H9 (cell line): ENCODE data around the gene WFS1. TPM values are rescaled to one million over a fixed set of nuclear protein-coding genes. Genes with fewer than 3 reads are reported as not detected.

Experiments
- DNase-seq: peaks from one replicate; pipeline ENCODE4 v3.0.0-alpha.2; 2017
- H2AFZ ChIP-seq: one replicate; pipeline ENCODE4 v1.6.1; 2013; ENCODE audit warnings: mild to moderate bottlenecking, low read length, control low read depth, moderate library complexity
- H2AK5ac ChIP-seq: 2 replicates; pipeline ENCODE4 v1.6.1; 2013; ENCODE audit warnings: low read length, control low read depth, mixed read lengths; ENCODE audit not compliant: insufficient read length
- H2BK120ac ChIP-seq: one replicate; pipeline ENCODE4 v1.6.1; 2013; ENCODE audit warnings: low read depth, mild to moderate bottlenecking, low read length, control low read depth, inconsistent platforms; ENCODE audit not compliant: poor library complexity, severe bottlenecking
- H2BK12ac ChIP-seq: 2 replicates; pipeline ENCODE4 v1.6.1; 2013; ENCODE audit warnings: low read length, control low read depth, mixed read lengths, low read depth; ENCODE audit not compliant: insufficient read length
- H2BK15ac ChIP-seq: 2 replicates; pipeline ENCODE4 v1.6.1; 2013; ENCODE audit warnings: low read depth, low read length, control low read depth
- H2BK20ac ChIP-seq: one replicate; pipeline ENCODE4 v1.6.1; 2013; ENCODE audit warnings: low read depth, mild to moderate bottlenecking, low read length, control low read depth, inconsistent platforms; ENCODE audit not compliant: poor library complexity, severe bottlenecking
- H2BK5ac ChIP-seq: 2 replicates; pipeline ENCODE4 v1.6.1; 2013; ENCODE audit warnings: low read length, control low read depth, mixed read lengths; ENCODE audit not compliant: insufficient read length
- H3K14ac ChIP-seq: 2 replicates; pipeline ENCODE4 v1.6.1; 2013; ENCODE audit warnings: low read length, control low read depth; ENCODE audit not compliant: insufficient read depth
- H3K18ac ChIP-seq: 2 replicates; pipeline ENCODE4 v1.6.1; 2013; ENCODE audit warnings: low read depth, mild to moderate bottlenecking, mixed read lengths, low read length, control low read depth; ENCODE audit not compliant: insufficient read length
- H3K23ac ChIP-seq: 2 replicates; pipeline ENCODE4 v1.6.1; 2013; ENCODE audit warnings: low read length, control low read depth, mixed read lengths, low read depth; ENCODE audit not compliant: insufficient read length
- H3K23me2 ChIP-seq: 2 replicates; pipeline ENCODE4 v1.6.1; 2013; ENCODE audit warnings: low read depth, mild to moderate bottlenecking, mixed read lengths, low read length, control low read depth; ENCODE audit not compliant: insufficient read length, poor library complexity, severe bottlenecking
- H3K27ac ChIP-seq: 2 replicates; pipeline ENCODE4 v1.5.1; 2013; ENCODE audit warnings: low read length, control low read depth, mixed read lengths, low read depth; ENCODE audit not compliant: insufficient read length
- H3K27me3 ChIP-seq: 2 replicates; pipeline ENCODE4 v1.6.1; 2013; ENCODE audit warnings: low read length, control low read depth, inconsistent platforms; ENCODE audit not compliant: insufficient read depth
- H3K4ac ChIP-seq: 2 replicates; pipeline ENCODE4 v1.6.1; 2013; ENCODE audit warnings: low read depth, mild to moderate bottlenecking, control low read depth, inconsistent platforms, low read length, moderate library complexity
- H3K4me1 ChIP-seq: 2 replicates; pipeline ENCODE4 v1.6.1; 2013; ENCODE audit warnings: low read length, control low read depth, inconsistent platforms; ENCODE audit not compliant: insufficient read depth
- H3K4me2 ChIP-seq: 2 replicates; pipeline ENCODE4 v1.6.1; 2013; ENCODE audit warnings: low read length, control low read depth, mixed read lengths; ENCODE audit not compliant: insufficient read length, insufficient read depth
- H3K56ac ChIP-seq: 2 replicates; pipeline ENCODE4 v1.6.1; 2013; ENCODE audit warnings: low read depth, mild to moderate bottlenecking, mixed read lengths, low read length, control low read depth; ENCODE audit not compliant: insufficient read length
- H3K79me1 ChIP-seq: 2 replicates; pipeline ENCODE4 v1.6.1; 2013; ENCODE audit warnings: low read depth, mild to moderate bottlenecking, moderate library complexity, low read length, control low read depth, inconsistent platforms; ENCODE audit not compliant: insufficient read depth, poor library complexity, severe bottlenecking
- H3K79me2 ChIP-seq: 2 replicates; pipeline ENCODE4 v1.6.1; 2013; ENCODE audit warnings: low read length, control low read depth, inconsistent platforms; ENCODE audit not compliant: insufficient read depth
- H3K9ac ChIP-seq: 2 replicates; pipeline ENCODE4 v1.6.1; 2013; ENCODE audit warnings: low read length, control low read depth, mixed read lengths; ENCODE audit not compliant: insufficient read length; ENCODE audit errors: extremely low read depth
- H3K9me3 ChIP-seq: one replicate; pipeline ENCODE4 v1.6.1; 2013; ENCODE audit warnings: low read depth, low read length, inconsistent platforms; ENCODE audit not compliant: control insufficient read depth
- H3T11ph ChIP-seq: one replicate; pipeline ENCODE4 v1.6.1; 2013; ENCODE audit warnings: mild to moderate bottlenecking, low read length, control low read depth, inconsistent platforms
- H4K20me1 ChIP-seq: one replicate; pipeline ENCODE4 v1.6.1; 2013; ENCODE audit not compliant: control insufficient read depth, insufficient read length, insufficient read depth
- H4K5ac ChIP-seq: 2 replicates; pipeline ENCODE4 v1.6.1; 2013; ENCODE audit warnings: low read depth, mild to moderate bottlenecking, mixed read lengths, low read length, control low read depth; ENCODE audit not compliant: insufficient read length
- H4K8ac ChIP-seq: replicated peaks from 2 replicates; pipeline ENCODE4 v1.6.1; 2013; ENCODE audit warnings: low read length, control low read depth, mixed read lengths, low read depth; ENCODE audit not compliant: insufficient read length
- H4K91ac ChIP-seq: 2 replicates; pipeline ENCODE4 v1.6.1; 2013; ENCODE audit warnings: low read depth, mild to moderate bottlenecking, moderate library complexity, mixed read lengths, low read length, control low read depth; ENCODE audit not compliant: insufficient read length
- H3K27ac Mint-ChIP-seq, 3 experiments: 2 replicates in 2 of 3; 3 replicates in 1 of 3; pipeline ENCODE4 v1.8.0; 2020 to 2021; ENCODE audit warnings: mixed read lengths in 3 of 3, mild to moderate bottlenecking in 1 of 3, moderate library complexity in 1 of 3
- H3K27me3 Mint-ChIP-seq: 2 replicates; pipeline ENCODE4 v1.8.0; 2021; ENCODE audit warnings: low read depth, mild to moderate bottlenecking, moderate library complexity, mixed read lengths
- H3K36me3 Mint-ChIP-seq, 3 experiments: 2 replicates in 2 of 3; 3 replicates in 1 of 3; pipeline ENCODE4 v1.8.0; 2020 to 2021; ENCODE audit warnings: low read depth in 3 of 3, mixed read lengths in 3 of 3; ENCODE audit not compliant: insufficient read depth in 1 of 3
- H3K4me1 Mint-ChIP-seq, 2 experiments: 2 replicates each; pipeline ENCODE4 v1.8.0; 2020; ENCODE audit warnings: mixed read lengths in 2 of 2
- H3K4me3 Mint-ChIP-seq, 2 experiments: 2 replicates in 1 of 2; 3 replicates in 1 of 2; pipeline ENCODE4 v1.8.0; 2020 to 2021; ENCODE audit warnings: mild to moderate bottlenecking in 2 of 2, mixed read lengths in 2 of 2, moderate library complexity in 1 of 2
- H3K9me3 Mint-ChIP-seq, 2 experiments: 2 replicates in 1 of 2; 3 replicates in 1 of 2; pipeline ENCODE4 v1.8.0; 2020; ENCODE audit warnings: mild to moderate bottlenecking in 2 of 2, mixed read lengths in 2 of 2, moderate library complexity in 1 of 2
- CTCF ChIP-seq: fragments of 200-600 bp; sonication (generic); conservative IDR thresholded peaks from 3 replicates; pipeline ENCODE4 v1.8.0; 2021; ENCODE audit warnings: antibody characterized with exemption, mild to moderate bottlenecking
- WGBS: extraction: QIAGEN DNeasy Blood & Tissue Kit; methylation state at CpG from one replicate; pipeline ENCODE4 v1.1.7; 2013; ENCODE audit warnings: missing lambda C conversion rate, low lambda C conversion rate, mixed read lengths; ENCODE audit not compliant: insufficient read length; ENCODE audit errors: extremely low coverage; 5-methylcytosine and 5-hydroxymethylcytosine counted together
- total RNA-seq: library from RNA; stranded (reverse); gene quantifications from 2 replicates; pipeline ENCODE4 v1.2.1, GENCODE V29; 2021

Gene WFS1
- total RNA-seq, 1 experiment from 2014 or later: 18.9 TPM

DNA sequence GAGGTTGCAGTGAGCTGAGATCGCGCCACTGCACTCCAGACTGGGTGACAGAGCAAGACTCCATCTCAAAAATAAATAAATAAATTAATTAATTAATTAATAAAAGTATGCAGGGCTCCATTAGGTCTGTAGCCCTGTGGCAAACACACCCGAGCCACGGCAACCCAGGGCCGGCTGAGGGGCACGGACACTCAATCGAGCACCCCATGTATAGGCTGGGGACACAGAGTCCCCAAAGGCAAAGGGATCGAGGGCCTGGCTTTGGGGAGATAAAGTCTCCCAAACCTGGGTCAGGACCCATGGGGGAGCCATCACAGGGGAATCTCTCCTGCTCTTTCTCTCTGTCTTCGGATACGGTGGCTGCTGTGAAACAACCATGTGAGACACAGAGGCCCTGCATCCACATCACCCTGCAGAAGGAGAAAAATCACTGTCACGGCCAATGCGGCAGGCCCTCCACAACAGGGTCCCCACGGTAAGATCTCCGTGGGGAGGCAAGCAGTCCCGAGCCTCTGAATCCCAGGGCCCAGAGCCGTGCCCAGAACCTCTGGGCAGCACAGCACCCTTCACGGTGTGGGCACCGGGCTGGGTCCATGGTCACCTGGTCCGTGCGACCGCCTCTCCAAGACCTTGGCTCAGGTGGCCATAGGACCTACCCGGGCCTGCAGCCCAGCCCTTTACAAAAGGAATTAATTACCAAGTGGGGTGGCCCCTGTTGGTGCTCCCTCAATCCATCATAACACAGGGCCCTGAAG, 81.8 kb downstream of the WFS1 start:
- no peak overlapping the region for H3K18ac ChIP-seq
- no peak overlapping the region for H2AFZ ChIP-seq
- H3K9ac ChIP-seq: no peak overlapping the region
- no peak overlapping the region for H2BK12ac ChIP-seq
- H3K23ac ChIP-seq: no peak overlapping the region
- H3K23me2 ChIP-seq: no peaks in the 10 kb centered on the region
- H3K4me3 Mint-ChIP-seq: no peak overlapping the region
- H3K9me3 ChIP-seq: no peaks in the 10 kb centered on the region
- H3K4me2 ChIP-seq: no peak overlapping the region
- H4K8ac ChIP-seq: no peak overlapping the region
- no peaks in the 10 kb centered on the region; a peak in 1 of 5 replicates for H3K9me3 Mint-ChIP-seq
- H3K14ac ChIP-seq: no peak overlapping the region
- WGBS: no CpG with 5 or more reads among the region's 22 CpGs
- H3K27me3 ChIP-seq: no peaks in the 10 kb centered on the region
- no peak overlapping the region for H2AK5ac ChIP-seq
- H3K4ac ChIP-seq: no peak overlapping the region
- H2BK5ac ChIP-seq: no peak overlapping the region
- H2BK120ac ChIP-seq: no peak overlapping the region
- no peaks in the 10 kb centered on the region for H3K79me2 ChIP-seq
- H3K27ac ChIP-seq: no peak overlapping the region
- no peak overlapping the region for H4K91ac ChIP-seq
- H3K27ac Mint-ChIP-seq: no peak overlapping the region
- no peak for TF ChIP-seq CTCF
- H3K27me3 Mint-ChIP-seq: no peaks in the 10 kb centered on the region; the same call in 1 of the 2 replicates
- H3K4me1 ChIP-seq: no peaks in the 10 kb centered on the region
- no peak overlapping the region for H2BK15ac ChIP-seq
- no peaks in the 10 kb centered on the region for H4K20me1 ChIP-seq
- H4K5ac ChIP-seq: no peak overlapping the region
- no peaks in the 10 kb centered on the region for H3K79me1 ChIP-seq
- H2BK20ac ChIP-seq: no peak overlapping the region
- no peak for DNase-seq
- H3K4me1 Mint-ChIP-seq: peaks cover 3 to 4% of the 10 kb centered on the region in 2 experiments; a peak in 1 of 4 replicates
- H3K36me3 Mint-ChIP-seq: no peaks in the 10 kb centered on the region
- no peak overlapping the region for H3T11ph ChIP-seq
- H3K56ac ChIP-seq: no peak overlapping the region
